ENCODE data around the gene MEOX1. TPM values are rescaled to one million over a fixed set of nuclear protein-coding genes. Genes with fewer than 3 reads are reported as not detected.

MEOX1 gene
- total RNA-seq, 1 experiment from 2014 or later = not detected

DNA sequence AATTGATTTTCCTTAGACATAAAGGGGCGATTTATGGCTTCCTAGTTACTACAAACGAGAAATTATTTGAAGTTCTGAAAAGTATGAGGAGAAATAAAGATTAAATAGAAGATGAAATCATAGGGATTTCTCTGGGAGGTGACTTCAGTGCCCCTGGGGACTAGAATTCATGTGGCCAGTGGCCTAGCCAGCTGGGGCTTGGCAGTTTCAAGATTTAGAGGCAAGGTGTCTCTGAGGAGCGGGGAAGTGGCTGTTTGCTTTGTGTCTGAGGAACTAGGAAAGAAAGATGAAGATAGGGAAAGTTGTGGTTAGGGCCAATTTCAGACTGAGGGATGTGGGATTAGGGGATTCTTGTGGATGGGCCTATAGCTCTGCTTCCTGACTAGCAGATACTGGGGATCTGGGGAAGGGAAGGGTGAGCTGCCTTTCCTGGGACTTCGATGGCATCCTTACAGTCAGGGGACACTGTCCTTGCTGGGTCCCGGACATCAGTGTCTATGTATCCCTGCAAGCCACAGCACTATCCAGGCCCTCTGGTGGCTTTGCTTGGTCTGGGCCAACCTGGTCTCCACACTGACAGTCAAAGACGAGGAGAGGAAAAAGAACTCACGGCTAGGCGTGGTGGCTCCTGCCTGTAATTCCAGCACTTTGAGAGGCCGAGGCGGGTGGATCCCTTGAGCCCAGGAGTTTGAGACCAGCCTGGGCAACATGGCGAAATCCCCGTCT is 22.4 kb upstream of the MEOX1 start:
- no peak overlapping the region for H2BK15ac ChIP-seq (ENCODE audit: low read depth, low read length)
- no peak overlapping the region for H3K14ac ChIP-seq (ENCODE audit: insufficient read depth, low read length)
- H3K9me3 Mint-ChIP-seq = no peaks in the 10 kb centered on the region
- no peak overlapping the region for H2BK12ac ChIP-seq (ENCODE audit: insufficient read length, low read depth, low read length)
- H3K23ac ChIP-seq (ENCODE audit: insufficient read length, low read depth, low read length) = no peak overlapping the region
- no peaks in the 10 kb centered on the region for H3K4me1 ChIP-seq (ENCODE audit: insufficient read depth, low read length)
- peak overlapping the region in 1 of 3 experiments; percentile 71; a peak in 1 of 7 replicates for H3K27ac Mint-ChIP-seq
- H3K4me1 Mint-ChIP-seq = peaks cover 15 to 16% of the 10 kb centered on the region in 2 experiments
- no peak overlapping the region for H2BK5ac ChIP-seq (ENCODE audit: insufficient read length, low read length)
- no peaks in the 10 kb centered on the region for H3K23me2 ChIP-seq (ENCODE audit: insufficient read length, low read depth, low read length, poor library complexity, severe bottlenecking)
- no peak overlapping the region for H3K4me2 ChIP-seq (ENCODE audit: insufficient read depth, insufficient read length, low read length)
- H3K27me3 Mint-ChIP-seq (ENCODE audit: low read depth) = no peaks in the 10 kb centered on the region
- H4K20me1 ChIP-seq (ENCODE audit: control insufficient read depth, insufficient read depth, insufficient read length) = no peaks in the 10 kb centered on the region
- no peaks in the 10 kb centered on the region for H3K9me3 ChIP-seq (ENCODE audit: control insufficient read depth, low read depth, low read length)
- no peak overlapping the region for H3K18ac ChIP-seq (ENCODE audit: insufficient read length, low read depth, low read length)
- no peak overlapping the region for H3K27ac ChIP-seq (ENCODE audit: insufficient read length, low read depth, low read length)
- no peaks in the 10 kb centered on the region for H3K36me3 Mint-ChIP-seq (ENCODE audit: insufficient read depth in 1 of 3, low read depth in 3 of 3)
- no peak overlapping the region for H4K8ac ChIP-seq (replicated peaks; ENCODE audit: insufficient read length, low read depth, low read length)
- no peaks in the 10 kb centered on the region for H3K27me3 ChIP-seq (ENCODE audit: insufficient read depth, low read length)
- WGBS (ENCODE audit: extremely low coverage, insufficient read length, low lambda C conversion rate) = no CpG with 5 or more reads among the region's 12 CpGs
- H3K4ac ChIP-seq (ENCODE audit: low read depth, low read length) = no peak overlapping the region
- peak; percentile 17; the same call in 1 of the 3 replicates for TF ChIP-seq CTCF (conservative IDR thresholded peaks at IDR 0.05)
- no peak overlapping the region for H4K5ac ChIP-seq (ENCODE audit: insufficient read length, low read depth, low read length)
- no peak overlapping the region for H2BK120ac ChIP-seq (ENCODE audit: low read depth, low read length, poor library complexity, severe bottlenecking)
- H2AFZ ChIP-seq (ENCODE audit: low read length) = no peak overlapping the region
- no peaks in the 10 kb centered on the region for H3K79me2 ChIP-seq (ENCODE audit: insufficient read depth, low read length)
- H2BK20ac ChIP-seq (ENCODE audit: low read depth, low read length, poor library complexity, severe bottlenecking) = no peak overlapping the region
- H3K4me3 Mint-ChIP-seq = no peak overlapping the region
- DNase-seq = peak; percentile 43
- H2AK5ac ChIP-seq (ENCODE audit: insufficient read length, low read length) = no peak overlapping the region
- no peak overlapping the region for H3K9ac ChIP-seq (ENCODE audit: extremely low read depth, insufficient read length, low read length)
- no peak overlapping the region for H4K91ac ChIP-seq (ENCODE audit: insufficient read length, low read depth, low read length)
- no peak overlapping the region for H3K56ac ChIP-seq (ENCODE audit: insufficient read length, low read depth, low read length)
- H3K79me1 ChIP-seq (ENCODE audit: insufficient read depth, low read depth, low read length, poor library complexity, severe bottlenecking) = no peaks in the 10 kb centered on the region
- no peak overlapping the region for H3T11ph ChIP-seq (ENCODE audit: low read length)
